Gastrocnemius medialis (tissue), 4 donors: ENCODE results near the gene TYK2.

ENCODE experiments used
- CTCF ChIP-seq, 5 experiments: fragments of 450-650 bp in 3 of 5; fragments of 200-600 bp in 2 of 5; sonication (generic) in 2 of 5; IDR thresholded peaks in 4 of 5; conservative IDR thresholded peaks in 1 of 5; 1 replicate in 4 of 5; 2 replicates in 1 of 5; pipeline ENCODE4 v1.5.1; 2016 to 2019; ENCODE audit warnings: antibody characterized with exemption in 5 of 5, mild to moderate bottlenecking in 3 of 5, moderate library complexity in 3 of 5
- POLR2A ChIP-seq, 2 donors: fragments of 450-650 bp; IDR thresholded peaks; one replicate each; pipeline ENCODE4 v1.6.1; 2017; ENCODE audit warnings: antibody characterized with exemption in 2 of 2, mild to moderate bottlenecking in 2 of 2, moderate library complexity in 2 of 2

- TF ChIP-seq CTCF (IDR thresholded peaks at IDR 0.05 in 4 of 5, conservative IDR thresholded peaks at IDR 0.05 in 1 of 5) (no peak), POLR2A (IDR thresholded peaks at IDR 0.05) (peak; percentile 16 to 27)
Measured at GRCh38 chr19:10402441-10403038, 22.2 kb upstream of the TYK2 start.
